ENCODE results near the gene LHFPL2. TPM values are rescaled to one million over a fixed set of nuclear protein-coding genes. Genes with fewer than 3 reads are reported as not detected.

LHFPL2 gene
- total and polyA plus RNA-seq, 2 donors (not counting 1 experiment from before 2014, with no cell fraction given), result 3.8 to 35.5 TPM

GRCh38 chr5:78672154-78672553, 23.6 kb upstream of the LHFPL2 start:
- TF ChIP-seq EZH2 (IDR thresholded peaks at IDR 0.05; ENCODE audit: borderline replicate concordance, insufficient read depth, low read depth, low read length, poor library complexity, severe bottlenecking), result no peak
- TF ChIP-seq, protein P1, sequence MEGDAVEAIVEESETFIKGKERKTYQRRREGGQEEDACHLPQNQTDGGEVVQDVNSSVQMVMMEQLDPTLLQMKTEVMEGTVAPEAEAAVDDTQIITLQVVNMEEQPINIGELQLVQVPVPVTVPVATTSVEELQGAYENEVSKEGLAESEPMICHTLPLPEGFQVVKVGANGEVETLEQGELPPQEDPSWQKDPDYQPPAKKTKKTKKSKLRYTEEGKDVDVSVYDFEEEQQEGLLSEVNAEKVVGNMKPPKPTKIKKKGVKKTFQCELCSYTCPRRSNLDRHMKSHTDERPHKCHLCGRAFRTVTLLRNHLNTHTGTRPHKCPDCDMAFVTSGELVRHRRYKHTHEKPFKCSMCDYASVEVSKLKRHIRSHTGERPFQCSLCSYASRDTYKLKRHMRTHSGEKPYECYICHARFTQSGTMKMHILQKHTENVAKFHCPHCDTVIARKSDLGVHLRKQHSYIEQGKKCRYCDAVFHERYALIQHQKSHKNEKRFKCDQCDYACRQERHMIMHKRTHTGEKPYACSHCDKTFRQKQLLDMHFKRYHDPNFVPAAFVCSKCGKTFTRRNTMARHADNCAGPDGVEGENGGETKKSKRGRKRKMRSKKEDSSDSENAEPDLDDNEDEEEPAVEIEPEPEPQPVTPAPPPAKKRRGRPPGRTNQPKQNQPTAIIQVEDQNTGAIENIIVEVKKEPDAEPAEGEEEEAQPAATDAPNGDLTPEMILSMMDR (IDR thresholded peaks at IDR 0.05), result no peak
- Histone ChIP-seq H2AFZ (ENCODE audit: insufficient read depth, low read depth, low read length, poor library complexity, severe bottlenecking) (no peak overlapping the region), H3K9ac (ENCODE audit: low read length) (no peak overlapping the region), H3K36me3 (replicated peaks in 1 of 2; ENCODE audit: control extremely low read depth in 1 of 2, control insufficient read depth in 1 of 2, extremely low read depth in 1 of 2, insufficient read depth in 2 of 2, low read length in 1 of 2) (no peaks in the 10 kb centered on the region), H3K27me3 (replicated peaks in 1 of 4; ENCODE audit: control extremely low read depth in 1 of 4, control insufficient read depth in 3 of 4, insufficient read depth in 4 of 4, low read length in 3 of 4) (no peaks in the 10 kb centered on the region), H3K79me2 (ENCODE audit: control insufficient read depth, insufficient read depth, low read length) (no peaks in the 10 kb centered on the region), H3K9me3 (ENCODE audit: control extremely low read depth in 1 of 3, control insufficient read depth in 2 of 3, insufficient read depth in 1 of 3, low read length in 2 of 3) (peaks cover 0 to 6% (median 0%) of the 10 kb centered on the region in 3 donors), H3K4me1 (ENCODE audit: control insufficient read depth in 2 of 2, insufficient read depth in 2 of 2, low read length in 2 of 2) (no peaks in the 10 kb centered on the region), H3K4me3 (ENCODE audit: control extremely low read depth in 1 of 5, extremely low read depth in 1 of 5, insufficient read depth in 1 of 5, low read depth in 2 of 5, low read length in 4 of 5) (no peak overlapping the region), H4K20me1 (ENCODE audit: control insufficient read depth, insufficient read depth, low read length, poor library complexity, severe bottlenecking) (no peaks in the 10 kb centered on the region), H3K4me2 (replicated peaks; ENCODE audit: low read depth, low read length, poor library complexity, severe bottlenecking) (no peak overlapping the region), H3K27ac (ENCODE audit: low read length in 2 of 2) (no peak overlapping the region)
- WGBS (ENCODE audit: insufficient coverage), result no CpG with 5 or more reads among the region's 2 CpGs
- ChIA-PET CTCF (no interaction called here), POLR2A (no interaction called here)
- intact Hi-C loops (cut with micrococcal nuclease), result no loop called here
- no peak overlapping the region for H3K27ac Mint-ChIP-seq
- no peak overlapping the region for H3K4me3 Mint-ChIP-seq
- H3K4me1 Mint-ChIP-seq, result peaks cover 9% of the 10 kb centered on the region
- ATAC-seq (ENCODE audit: low read depth) (no peak), DNase-seq (no peak)
- H3K27me3 Mint-ChIP-seq, result peaks cover 6% of the 10 kb centered on the region
- no peaks in the 10 kb centered on the region for H3K9me3 Mint-ChIP-seq (ENCODE audit: insufficient read depth)

DNA sequence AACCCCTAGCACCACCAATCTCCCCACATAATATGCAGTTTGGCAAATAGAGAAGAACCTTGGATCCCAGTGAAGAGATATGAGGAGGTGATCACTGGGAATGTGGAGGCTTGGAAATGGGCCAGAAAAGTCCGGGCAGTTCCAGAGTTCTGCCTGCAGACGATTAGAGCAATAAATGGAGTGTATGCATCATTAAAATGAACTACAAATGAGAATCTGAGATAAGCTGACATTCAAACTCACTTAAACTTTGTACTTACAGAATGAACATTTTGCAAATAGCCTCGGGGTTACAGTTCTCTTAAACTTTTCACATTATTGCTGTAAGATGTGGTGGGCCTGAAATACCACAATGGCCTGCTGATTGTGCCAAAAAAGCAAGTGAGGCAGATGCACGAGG, 23.0 kb upstream of the LHFPL2 start:
- Mint-ChIP-seq H3K4me3 (no peak overlapping the region), H3K27ac (no peak overlapping the region), H3K9me3 (ENCODE audit: insufficient read depth) (no peaks in the 10 kb centered on the region), H3K27me3 (peaks cover 6% of the 10 kb centered on the region), H3K4me1 (peaks cover 9% of the 10 kb centered on the region)
- no peak for ATAC-seq (ENCODE audit: low read depth)
- Histone ChIP-seq H3K79me2 (ENCODE audit: control insufficient read depth, insufficient read depth, low read length) (no peaks in the 10 kb centered on the region), H3K27ac (ENCODE audit: low read length in 2 of 2) (no peak overlapping the region), H4K20me1 (ENCODE audit: control insufficient read depth, insufficient read depth, low read length, poor library complexity, severe bottlenecking) (no peaks in the 10 kb centered on the region), H2AFZ (ENCODE audit: insufficient read depth, low read depth, low read length, poor library complexity, severe bottlenecking) (no peak overlapping the region), H3K9ac (ENCODE audit: low read length) (no peak overlapping the region), H3K4me1 (ENCODE audit: control insufficient read depth in 2 of 2, insufficient read depth in 2 of 2, low read length in 2 of 2) (no peaks in the 10 kb centered on the region), H3K36me3 (replicated peaks in 1 of 2; ENCODE audit: control extremely low read depth in 1 of 2, control insufficient read depth in 1 of 2, extremely low read depth in 1 of 2, insufficient read depth in 2 of 2, low read length in 1 of 2) (no peaks in the 10 kb centered on the region), H3K4me3 (ENCODE audit: control extremely low read depth in 1 of 5, extremely low read depth in 1 of 5, insufficient read depth in 1 of 5, low read depth in 2 of 5, low read length in 4 of 5) (no peak overlapping the region), H3K4me2 (replicated peaks; ENCODE audit: low read depth, low read length, poor library complexity, severe bottlenecking) (no peak overlapping the region), H3K9me3 (ENCODE audit: control extremely low read depth in 1 of 3, control insufficient read depth in 2 of 3, insufficient read depth in 1 of 3, low read length in 2 of 3) (peaks cover 0 to 6% (median 0%) of the 10 kb centered on the region in 3 donors), H3K27me3 (replicated peaks in 1 of 4; ENCODE audit: control extremely low read depth in 1 of 4, control insufficient read depth in 3 of 4, insufficient read depth in 4 of 4, low read length in 3 of 4) (no peaks in the 10 kb centered on the region)
- CTCF ChIA-PET, result no interaction called here
- no peak for TF ChIP-seq EZH2 (IDR thresholded peaks at IDR 0.05; ENCODE audit: borderline replicate concordance, insufficient read depth, low read depth, low read length, poor library complexity, severe bottlenecking)
- TF ChIP-seq, protein P1 (IDR thresholded peaks at IDR 0.05), result no peak
- POLR2A ChIA-PET, result no interaction called here
- no CpG with 5 or more reads among the region's 4 CpGs for WGBS (ENCODE audit: insufficient coverage)
- intact Hi-C loops (cut with micrococcal nuclease), result no loop called here
- no peak for DNase-seq
